Measurements from ENCODE around the gene AP2B1.
"Not testable (repeated sequence)": the region's sequence is repeated elsewhere in the genome, so short reads cannot be mapped to it uniquely, and the experiment has no call there.

Gene AP2B1

GRCh38 chr17:35748341-35748841, 161.3 kb downstream of the AP2B1 start:
- no peak for DNase-seq (ENCODE audit: low read depth in 2 of 2)

- DNase-seq (ENCODE audit: low read depth in 2 of 2) = no peak
These were observed 161.9 kb downstream of the AP2B1 start for GRCh38 chr17:35748979-35749378.

- DNase-seq (ENCODE audit: low read depth in 2 of 2) = no peak
These were observed 162.7 kb downstream of the AP2B1 start for GRCh38 chr17:35749560-35750412.

- no peak for DNase-seq (ENCODE audit: low read depth in 2 of 2)
These were observed 163.6 kb downstream of the AP2B1 start for GRCh38 chr17:35750526-35751395.

- not testable (repeated sequence) for DNase-seq (ENCODE audit: low read depth in 2 of 2)
These were observed 164.4 kb downstream of the AP2B1 start for GRCh38 chr17:35751541-35751940.

- DNase-seq (ENCODE audit: low read depth in 2 of 2) = no peak
These were observed 165.3 kb downstream of the AP2B1 start for GRCh38 chr17:35752471-35752870.

- no peak for DNase-seq (ENCODE audit: low read depth in 2 of 2)
These were observed 166.0 kb downstream of the AP2B1 start, which contains the start of gene GAS2L2 for GRCh38 chr17:35752945-35753764. Gene GAS2L2, minus strand, starts transcription at chr17:35753239. Its CDS starts 389 bp downstream, at chr17:35752850.

- DNase-seq (ENCODE audit: low read depth in 2 of 2) = no peak
These were observed 170.1 kb downstream of the AP2B1 start for GRCh38 chr17:35757243-35757642.

GRCh38 chr17:35760587-35760986, 173.5 kb downstream of the AP2B1 start, which contains the start of gene C17orf50:
Gene C17orf50, plus strand, starts transcription at chr17:35760887. Its CDS starts 55 bp downstream, at chr17:35760942.
- no peak for DNase-seq (ENCODE audit: low read depth in 2 of 2)

GRCh38 chr17:35761601-35762000, 174.5 kb downstream of the AP2B1 start:
- DNase-seq (ENCODE audit: low read depth in 2 of 2) = no peak

- no peak for DNase-seq (ENCODE audit: low read depth in 2 of 2)
These were observed 176.6 kb downstream of the AP2B1 start for GRCh38 chr17:35763767-35764122.

- DNase-seq (ENCODE audit: low read depth in 2 of 2) = peak; percentile 84 to 86
These were observed 177.2 kb downstream of the AP2B1 start for GRCh38 chr17:35764123-35764991.

GRCh38 chr17:35765086-35765710, 178.1 kb downstream of the AP2B1 start:
- DNase-seq (ENCODE audit: low read depth in 2 of 2) = no peak

- DNase-seq (ENCODE audit: low read depth in 2 of 2) = no peak
These were observed 178.8 kb downstream of the AP2B1 start for GRCh38 chr17:35765756-35766488.

GRCh38 chr17:35766489-35766877, 179.4 kb downstream of the AP2B1 start:
- DNase-seq (ENCODE audit: low read depth in 2 of 2) = no peak

- DNase-seq (ENCODE audit: low read depth in 2 of 2) = no peak
These were observed 179.9 kb downstream of the AP2B1 start for GRCh38 chr17:35766903-35767510.

- DNase-seq (ENCODE audit: low read depth in 2 of 2) = no peak
These were observed 181.7 kb downstream of the AP2B1 start for GRCh38 chr17:35768797-35769196.

- DNase-seq (ENCODE audit: low read depth in 2 of 2) = no peak
These were observed 182.9 kb downstream of the AP2B1 start for GRCh38 chr17:35769895-35770486.
